KOPT-K1 (cell line): Measurements from ENCODE around the gene MBD6.

Experiments used
- H3K27ac ChIP-seq: fragments of 200-600 bp; sonication (generic); 2 replicates; pipeline ENCODE4 v1.5.1; 2016; ENCODE audit warnings: antibody characterized with exemption, mild to moderate bottlenecking, low read depth, low read length; ENCODE audit not compliant: poor library complexity, severe bottlenecking
- H3K36me3 ChIP-seq: fragments of 200-600 bp; sonication (generic); 2 replicates; pipeline ENCODE4 v1.5.1; 2017; ENCODE audit warnings: antibody characterized with exemption, mild to moderate bottlenecking, low read length, moderate library complexity; ENCODE audit not compliant: insufficient read depth
- H3K9me3 ChIP-seq: fragments of 200-600 bp; sonication (generic); 2 replicates; pipeline ENCODE4 v1.5.1; 2017; ENCODE audit warnings: antibody characterized with exemption, low read length, mild to moderate bottlenecking; ENCODE audit not compliant: insufficient read depth, poor library complexity, severe bottlenecking

MBD6 gene

GRCh38 chr12:57522011-57522886 is at the start of gene MBD6:
Gene MBD6, plus strand, starts transcription at chr12:57522824. Its CDS starts 1,480 bp downstream, at chr12:57524304.
- peaks cover 57% of the 10 kb centered on the region for H3K36me3 ChIP-seq
- H3K9me3 ChIP-seq, result no peaks in the 10 kb centered on the region
- H3K27ac ChIP-seq, result peak within 1 kb of the TSS; percentile 96

DNA sequence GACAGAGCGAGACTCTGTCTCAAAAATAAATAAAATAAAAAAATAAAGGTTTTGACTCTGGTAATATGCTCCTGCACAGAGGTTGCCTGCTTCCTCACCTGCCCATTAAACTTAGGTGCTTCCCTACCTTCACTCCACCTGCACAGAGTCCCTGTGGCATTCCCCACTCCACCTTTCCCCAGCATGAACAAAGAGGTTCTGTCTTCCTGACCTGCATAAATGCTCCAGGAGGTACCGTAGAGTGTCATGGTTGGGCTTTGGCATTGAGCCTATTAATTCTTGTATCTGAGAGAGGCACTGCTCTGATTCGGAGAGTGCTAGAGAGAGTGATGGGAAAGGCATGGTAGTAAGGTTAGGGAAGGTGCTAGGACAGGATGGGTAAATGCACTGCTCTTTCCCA is 49.2 kb upstream of the MBD6 start:
- Histone ChIP-seq H3K36me3 (peaks cover 79% of the 10 kb centered on the region), H3K9me3 (no peaks in the 10 kb centered on the region), H3K27ac (no peak overlapping the region)

- Histone ChIP-seq H3K36me3 (peaks cover 74% of the 10 kb centered on the region), H3K27ac (no peak overlapping the region), H3K9me3 (no peaks in the 10 kb centered on the region)
Observed at GRCh38 chr12:57473886-57474285, 48.7 kb upstream of the MBD6 start.

- H3K27ac ChIP-seq, result no peak overlapping the region
- peaks cover 68% of the 10 kb centered on the region for H3K36me3 ChIP-seq
- no peaks in the 10 kb centered on the region for H3K9me3 ChIP-seq
Observed at GRCh38 chr12:57474430-57474829, 48.2 kb upstream of the MBD6 start.

GRCh38 chr12:57474862-57475261 is 47.8 kb upstream of the MBD6 start:
- peaks cover 64% of the 10 kb centered on the region for H3K36me3 ChIP-seq
- no peaks in the 10 kb centered on the region for H3K9me3 ChIP-seq
- no peak overlapping the region for H3K27ac ChIP-seq

- peaks cover 57% of the 10 kb centered on the region for H3K36me3 ChIP-seq
- no peak overlapping the region for H3K27ac ChIP-seq
Observed at GRCh38 chr12:57475271-57476161, 47.1 kb upstream of the MBD6 start.

DNA sequence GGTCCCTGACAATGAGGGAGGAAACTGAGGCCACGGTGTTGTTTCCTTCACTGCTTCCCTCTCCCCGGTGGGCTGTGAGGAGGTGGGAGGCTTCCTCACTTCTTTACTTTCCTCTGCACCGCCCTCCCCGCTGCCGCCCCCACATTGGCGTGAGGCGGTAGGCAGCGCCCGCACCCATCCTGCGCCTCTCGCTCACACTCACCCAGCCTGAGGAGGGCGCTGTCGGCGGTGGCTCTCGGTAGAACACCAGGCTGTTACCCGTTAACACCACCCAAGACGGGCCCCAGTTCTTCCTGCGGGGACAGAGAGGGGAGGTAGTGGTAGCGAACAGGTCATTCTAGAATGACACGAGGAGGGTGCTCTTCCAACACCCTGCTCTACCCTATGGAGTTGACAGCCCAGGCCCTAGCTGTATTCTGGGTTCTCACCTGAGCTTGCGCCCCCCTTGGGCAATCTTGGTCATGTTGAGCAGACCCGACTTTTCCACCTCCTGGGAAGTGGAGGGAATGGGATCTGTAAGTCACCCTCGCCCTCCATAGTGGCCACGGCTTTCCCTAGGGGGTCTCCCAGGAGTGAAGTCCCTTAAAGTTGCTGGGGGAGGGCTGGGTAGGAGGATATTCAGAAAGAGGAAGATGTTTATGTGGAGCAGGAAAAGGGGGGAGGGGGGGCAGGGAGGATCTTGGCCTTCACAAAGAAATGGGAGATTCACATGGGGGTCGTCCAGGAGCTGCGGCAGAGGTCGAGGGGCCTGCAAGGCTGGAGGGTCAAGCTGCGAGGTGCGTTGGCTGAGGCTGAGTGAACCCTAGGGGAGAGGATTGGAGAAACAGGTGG is 46.2 kb upstream of the MBD6 start:
- Histone ChIP-seq H3K9me3 (no peaks in the 10 kb centered on the region), H3K36me3 (peaks cover 49% of the 10 kb centered on the region), H3K27ac (peak overlapping the region; percentile 94)

More at GRCh38 chr12:57475271-57476161, 47.1 kb upstream of the MBD6 start:
- H3K9me3 ChIP-seq, result no peaks in the 10 kb centered on the region

- Histone ChIP-seq H3K27ac (peak overlapping the region; percentile 94), H3K9me3 (no peaks in the 10 kb centered on the region), H3K36me3 (peaks cover 42% of the 10 kb centered on the region)
Observed at GRCh38 chr12:57476993-57477709, 45.5 kb upstream of the MBD6 start.

GRCh38 chr12:57477710-57478681 is 44.6 kb upstream of the MBD6 start:
- H3K9me3 ChIP-seq, result no peaks in the 10 kb centered on the region
- H3K27ac ChIP-seq, result peak overlapping the region; percentile 94

GRCh38 chr12:57479043-57479375 is 43.6 kb upstream of the MBD6 start:
- Histone ChIP-seq H3K9me3 (no peaks in the 10 kb centered on the region), H3K36me3 (peaks cover 25% of the 10 kb centered on the region), H3K27ac (peak overlapping the region; percentile 94)

More at GRCh38 chr12:57477710-57478681, 44.6 kb upstream of the MBD6 start:
- H3K36me3 ChIP-seq, result peaks cover 33% of the 10 kb centered on the region

DNA sequence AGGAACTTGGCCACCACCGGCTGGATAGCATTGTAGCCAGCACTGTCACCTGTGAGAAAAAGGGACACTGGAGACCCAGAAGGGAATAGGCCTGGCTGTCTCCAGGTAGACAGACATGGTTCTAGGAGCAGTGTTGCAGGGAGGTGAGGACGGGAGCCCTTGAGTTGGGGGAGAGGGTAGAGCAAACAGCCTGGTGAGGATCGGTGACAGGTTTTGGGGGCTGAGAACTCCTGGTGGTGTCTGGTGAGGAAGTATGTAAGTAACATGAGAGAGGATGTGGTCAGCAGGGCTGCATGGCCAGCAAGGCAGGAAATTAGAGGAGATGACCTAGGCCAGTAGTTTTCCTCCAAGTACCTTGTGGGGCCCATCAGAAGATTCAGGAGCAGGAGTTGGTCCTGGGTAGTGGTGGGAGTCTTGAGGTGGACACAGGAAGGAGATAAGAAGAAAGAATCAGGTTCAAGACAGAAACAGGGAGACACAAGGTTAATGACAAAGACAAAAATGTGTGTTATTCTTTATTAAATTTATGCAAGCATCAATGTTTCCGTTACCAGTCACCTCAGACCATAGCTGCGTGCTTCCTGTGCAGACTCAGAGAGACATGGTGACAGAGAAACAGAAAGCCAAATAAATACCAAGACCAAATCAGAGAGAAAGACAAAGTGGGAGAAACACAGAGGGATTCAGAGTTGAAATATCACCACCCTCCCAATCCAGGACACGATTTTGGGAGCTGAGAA is 43.1 kb upstream of the MBD6 start, which contains the start of gene ARHGAP9:
Gene ARHGAP9 (minus strand): TSS at position 491 of the 740 bp plus-strand sequence. CDS start 460 bp downstream, at position 31.
- peaks cover 20% of the 10 kb centered on the region for H3K36me3 ChIP-seq
- H3K27ac ChIP-seq, result peak within 1 kb of the TSS; percentile 94
- no peaks in the 10 kb centered on the region for H3K9me3 ChIP-seq

DNA sequence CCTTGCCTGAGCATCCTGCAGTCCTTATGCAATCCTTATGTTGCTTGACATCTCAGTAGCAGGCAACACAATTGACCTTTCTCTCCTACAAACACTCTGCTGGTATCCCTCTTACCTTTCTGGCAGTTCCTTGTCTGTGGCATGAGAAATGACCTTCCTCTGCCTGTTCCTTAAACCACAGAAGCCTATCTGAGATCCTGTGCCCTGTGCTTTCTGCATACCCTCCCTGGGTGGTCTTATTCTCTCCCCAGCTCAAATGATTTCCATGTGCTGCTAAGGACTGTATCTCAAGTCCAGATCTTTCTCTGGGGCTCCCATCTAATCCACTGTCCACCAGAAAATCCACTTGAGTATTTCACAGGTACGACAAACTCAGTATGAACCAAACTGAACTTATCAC is 41.0 kb upstream of the MBD6 start:
- H3K36me3 ChIP-seq, result no peaks in the 10 kb centered on the region
- peak overlapping the region; percentile 32 for H3K27ac ChIP-seq
- no peaks in the 10 kb centered on the region for H3K9me3 ChIP-seq

- Histone ChIP-seq H3K36me3 (no peaks in the 10 kb centered on the region), H3K27ac (no peak overlapping the region), H3K9me3 (no peaks in the 10 kb centered on the region)
Observed at GRCh38 chr12:57483466-57483865, 39.2 kb upstream of the MBD6 start.
